B cell (primary cell): ENCODE data around the gene KIAA0408. TPM values are rescaled to one million over a fixed set of nuclear protein-coding genes. Genes with fewer than 3 reads are reported as not detected.

Experiments
- ATAC-seq: fragments of 200-7000 bp; cut with Tn5 transposase; one replicate; pipeline ENCODE4 v1.10.0; 2021; ENCODE audit warnings: low read depth, mild to moderate bottlenecking, moderate number of reproducible peaks, moderate library complexity
- CTCF ChIA-PET: fragments of 350-600 bp; sonication (Branson Sonifier 250); formaldehyde crosslinking; loops from one replicate; lab custom pipeline; 2021; ENCODE audit warnings: antibody characterized with exemption, inconsistent platforms; lab: Charles Lee
- POLR2A ChIA-PET: fragments of 350-600 bp; sonication (Branson Sonifier 250); formaldehyde crosslinking; loops from one replicate; lab custom pipeline; 2021; ENCODE audit warnings: antibody characterized with exemption; lab: Charles Lee
- DNase-seq: peaks from one replicate; pipeline ENCODE4 v3.0.0; 2013
- H2AFZ ChIP-seq: 2 replicates; pipeline ENCODE4 v1.6.1; 2012; ENCODE audit warnings: mild to moderate bottlenecking, low read depth, low read length; ENCODE audit not compliant: insufficient read depth, poor library complexity, severe bottlenecking
- H3K27ac ChIP-seq, 2 donors: 1 replicate in 1 of 2; 2 replicates in 1 of 2; pipeline ENCODE4 v1.5.1; 2012 to 2013; ENCODE audit warnings: low read length in 2 of 2, mild to moderate bottlenecking in 2 of 2, moderate library complexity in 1 of 2
- H3K27me3 ChIP-seq, 4 experiments: fragments of 200-600 bp in 1 of 4; sonication (generic) in 1 of 4; replicated peaks in 1 of 4; 1 replicate in 2 of 4; 2 replicates in 2 of 4; pipeline versions ENCODE4 v1.6.1 to v1.7.0; 2013 to 2016; ENCODE audit warnings: low read length in 3 of 4, mild to moderate bottlenecking in 2 of 4, mixed read lengths in 1 of 4, moderate library complexity in 1 of 4; ENCODE audit not compliant: insufficient read depth in 4 of 4, control insufficient read depth in 3 of 4; ENCODE audit errors: control extremely low read depth in 1 of 4
- H3K36me3 ChIP-seq, 2 experiments: replicated peaks in 1 of 2; 1 replicate in 1 of 2; 2 replicates in 1 of 2; pipeline versions ENCODE4 v1.6.1 to v1.7.1; 2013; ENCODE audit warnings: low read length in 1 of 2; ENCODE audit not compliant: insufficient read depth in 2 of 2, control insufficient read depth in 1 of 2; ENCODE audit errors: control extremely low read depth in 1 of 2, extremely low read depth in 1 of 2
- H3K4me1 ChIP-seq, 2 donors: fragments of 200-600 bp in 1 of 2; sonication (generic) in 1 of 2; 1 replicate in 1 of 2; 2 replicates in 1 of 2; pipeline versions ENCODE4 v1.5.1 to v1.6.1; 2013 to 2017; ENCODE audit warnings: low read length in 2 of 2; ENCODE audit not compliant: control insufficient read depth in 2 of 2, insufficient read depth in 2 of 2
- H3K4me2 ChIP-seq: replicated peaks from 2 replicates; pipeline ENCODE3; 2012; ENCODE audit warnings: mild to moderate bottlenecking, low read depth, low read length; ENCODE audit not compliant: poor library complexity, severe bottlenecking
- H3K4me3 ChIP-seq, 5 experiments: fragments of 200-600 bp in 1 of 5; sonication (generic) in 1 of 5; 1 replicate in 3 of 5; 2 replicates in 2 of 5; pipeline versions ENCODE4 v1.5.1 to v1.7.0; 2011 to 2016; ENCODE audit warnings: low read length in 4 of 5, mild to moderate bottlenecking in 4 of 5, low read depth in 2 of 5, control low read depth in 1 of 5, moderate library complexity in 1 of 5; ENCODE audit not compliant: insufficient read depth in 1 of 5; ENCODE audit errors: control extremely low read depth in 1 of 5, extremely low read depth in 1 of 5
- H3K79me2 ChIP-seq: fragments of 200-600 bp; sonication (generic); one replicate; pipeline ENCODE4 v1.6.0; 2016; ENCODE audit warnings: low read length; ENCODE audit not compliant: control insufficient read depth, insufficient read depth
- H3K9ac ChIP-seq: fragments of 200-600 bp; sonication (generic); 2 replicates; pipeline ENCODE4 v1.6.1; 2017; ENCODE audit warnings: mild to moderate bottlenecking, low read length, moderate library complexity
- H3K9me3 ChIP-seq, 3 donors: one replicate each; pipeline versions ENCODE4 v1.6.1 to v1.7.1; 2013; ENCODE audit warnings: low read length in 2 of 3; ENCODE audit not compliant: control insufficient read depth in 2 of 3, insufficient read depth in 1 of 3; ENCODE audit errors: control extremely low read depth in 1 of 3
- H4K20me1 ChIP-seq: 2 replicates; pipeline ENCODE4 v1.6.0; 2012; ENCODE audit warnings: mild to moderate bottlenecking, low read length; ENCODE audit not compliant: insufficient read depth, control insufficient read depth, poor library complexity, severe bottlenecking
- H3K27ac Mint-ChIP-seq: one replicate; pipeline ENCODE4 v1.8.0; 2021; ENCODE audit warnings: mixed read lengths
- H3K27me3 Mint-ChIP-seq: one replicate; pipeline ENCODE4 v1.8.0; 2021; ENCODE audit warnings: mixed read lengths
- H3K4me1 Mint-ChIP-seq: one replicate; pipeline ENCODE4 v1.8.0; 2021; ENCODE audit warnings: mixed read lengths
- H3K4me3 Mint-ChIP-seq: one replicate; pipeline ENCODE4 v1.8.0; 2021; ENCODE audit warnings: mixed read lengths
- H3K9me3 Mint-ChIP-seq: one replicate; pipeline ENCODE4 v1.8.0; 2022; ENCODE audit warnings: mixed read lengths; ENCODE audit not compliant: insufficient read depth
- EZH2 ChIP-seq: IDR thresholded peaks from 2 replicates; pipeline ENCODE4 v1.6.1; 2012; ENCODE audit warnings: borderline replicate concordance, low read depth, mild to moderate bottlenecking, moderate library complexity, low read length; ENCODE audit not compliant: insufficient read depth, poor library complexity, severe bottlenecking
- WGBS: methylation state at CpG from one replicate; pipeline ENCODE4 v1.1.5; 2013; ENCODE audit warnings: missing lambda C conversion rate; ENCODE audit not compliant: insufficient coverage; 5-methylcytosine and 5-hydroxymethylcytosine counted together
- intact Hi-C: fragments of 100-400 bp; cut with micrococcal nuclease; formaldehyde crosslinking; loops from one replicate; pipeline ENCODE4 v1.10.0; 2022
- polyA plus RNA-seq: library from polyadenylated mRNA; depleted of rRNA; stranded (reverse); fragments of >200 nt; gene quantifications from 2 replicates; pipeline ENCODE4 v1.2.3, GENCODE V29; 2012
- total RNA-seq, 2 donors: library from RNA; stranded (reverse); fragments of 120-200 nt in 1 of 2; gene quantifications; 1 replicate in 1 of 2; 2 replicates in 1 of 2; pipeline versions ENCODE4 v1.2.3 to v1.2.4, GENCODE V29; 2013 to 2022
- TF ChIP-seq, protein P1 (sequence below): fragments of 200-600 bp; IDR thresholded peaks from one replicate; pipeline ENCODE4 v1.8.0; 2022; ENCODE audit warnings: antibody characterized with exemption, mild to moderate bottlenecking

The KIAA0408 gene
- total and polyA plus RNA-seq, 2 donors (not counting 1 experiment from before 2014, with no cell fraction given), result 0.58 to 0.64 TPM

- intact Hi-C loops, result no loop called here
- no peak overlapping the region for H3K4me3 ChIP-seq
- no peak for TF ChIP-seq EZH2
- TF ChIP-seq, protein P1, sequence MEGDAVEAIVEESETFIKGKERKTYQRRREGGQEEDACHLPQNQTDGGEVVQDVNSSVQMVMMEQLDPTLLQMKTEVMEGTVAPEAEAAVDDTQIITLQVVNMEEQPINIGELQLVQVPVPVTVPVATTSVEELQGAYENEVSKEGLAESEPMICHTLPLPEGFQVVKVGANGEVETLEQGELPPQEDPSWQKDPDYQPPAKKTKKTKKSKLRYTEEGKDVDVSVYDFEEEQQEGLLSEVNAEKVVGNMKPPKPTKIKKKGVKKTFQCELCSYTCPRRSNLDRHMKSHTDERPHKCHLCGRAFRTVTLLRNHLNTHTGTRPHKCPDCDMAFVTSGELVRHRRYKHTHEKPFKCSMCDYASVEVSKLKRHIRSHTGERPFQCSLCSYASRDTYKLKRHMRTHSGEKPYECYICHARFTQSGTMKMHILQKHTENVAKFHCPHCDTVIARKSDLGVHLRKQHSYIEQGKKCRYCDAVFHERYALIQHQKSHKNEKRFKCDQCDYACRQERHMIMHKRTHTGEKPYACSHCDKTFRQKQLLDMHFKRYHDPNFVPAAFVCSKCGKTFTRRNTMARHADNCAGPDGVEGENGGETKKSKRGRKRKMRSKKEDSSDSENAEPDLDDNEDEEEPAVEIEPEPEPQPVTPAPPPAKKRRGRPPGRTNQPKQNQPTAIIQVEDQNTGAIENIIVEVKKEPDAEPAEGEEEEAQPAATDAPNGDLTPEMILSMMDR, result no peak
- no peaks in the 10 kb centered on the region for H3K36me3 ChIP-seq
- H3K9ac ChIP-seq, result no peak overlapping the region
- no peaks in the 10 kb centered on the region for H3K79me2 ChIP-seq
- WGBS, result no CpG with 5 or more reads among the region's 3 CpGs
- Mint-ChIP-seq H3K4me3 (no peak overlapping the region), H3K27me3 (peaks cover 6% of the 10 kb centered on the region), H3K9me3 (no peaks in the 10 kb centered on the region), H3K4me1 (no peaks in the 10 kb centered on the region), H3K27ac (no peak overlapping the region)
- H3K4me2 ChIP-seq, result no peak overlapping the region
- H3K9me3 ChIP-seq, result no peaks in the 10 kb centered on the region
- ChIA-PET CTCF (interaction anchor here (4.9 kb wide), 1 partner anchor 13 kb away, joined by 20 read pairs; no protein-coding TSS in a partner anchor), POLR2A (no interaction called here)
- H3K27ac ChIP-seq, result no peak overlapping the region
- no peak overlapping the region for H2AFZ ChIP-seq
- H3K4me1 ChIP-seq, result no peaks in the 10 kb centered on the region
- DNase-seq (no peak), ATAC-seq (no peak)
- H4K20me1 ChIP-seq, result no peaks in the 10 kb centered on the region
- no peaks in the 10 kb centered on the region for H3K27me3 ChIP-seq
Measured at GRCh38 chr6:127503022-127503421, 43.8 kb upstream of the KIAA0408 start.

DNA sequence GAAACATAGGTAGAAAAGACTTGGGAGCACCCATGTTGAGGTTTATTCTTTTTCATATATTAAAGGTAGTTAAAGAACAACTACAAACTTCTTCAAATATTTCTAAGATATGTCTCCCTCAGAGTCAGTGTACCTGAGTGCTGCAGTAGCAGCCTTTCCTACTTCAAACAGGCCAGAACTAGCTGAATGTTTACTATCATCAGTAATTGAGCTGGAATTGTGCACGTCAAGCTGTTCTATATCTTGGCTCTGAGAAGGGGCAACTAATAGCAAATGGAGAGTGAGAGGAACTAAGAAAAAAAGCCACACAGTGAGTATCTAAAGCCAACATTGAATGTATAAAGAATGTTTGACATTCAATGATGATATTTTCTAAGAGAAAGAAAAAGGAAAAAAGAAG, 38.2 kb upstream of the KIAA0408 start:
- no peak for TF ChIP-seq EZH2
- TF ChIP-seq, protein P1, result no peak
- H2AFZ ChIP-seq, result no peak overlapping the region
- H3K9me3 Mint-ChIP-seq, result no peaks in the 10 kb centered on the region
- no peak overlapping the region for H3K4me3 ChIP-seq
- ATAC-seq (no peak), DNase-seq (no peak)
- WGBS, result no CpG with 5 or more reads among the region's 1 CpG
- no peaks in the 10 kb centered on the region for H4K20me1 ChIP-seq
- H3K36me3 ChIP-seq, result no peaks in the 10 kb centered on the region
- H3K9me3 ChIP-seq, result no peaks in the 10 kb centered on the region
- H3K4me2 ChIP-seq, result no peak overlapping the region
- no peak overlapping the region for H3K9ac ChIP-seq
- ChIA-PET CTCF (no interaction called here), POLR2A (no interaction called here)
- no peak overlapping the region for H3K4me3 Mint-ChIP-seq
- no peak overlapping the region for H3K27ac ChIP-seq
- no peaks in the 10 kb centered on the region for H3K79me2 ChIP-seq
- peaks cover 12% of the 10 kb centered on the region for H3K27me3 Mint-ChIP-seq
- intact Hi-C loops, result no loop called here
- no peaks in the 10 kb centered on the region for H3K4me1 Mint-ChIP-seq
- no peak overlapping the region for H3K27ac Mint-ChIP-seq
- H3K27me3 ChIP-seq, result no peaks in the 10 kb centered on the region
- H3K4me1 ChIP-seq, result no peaks in the 10 kb centered on the region
